Prostate gland (tissue), 1 donor: Measurements from ENCODE around the gene GINS2.

Experiments
- POLR2A ChIP-seq: fragments of 450-650 bp; IDR thresholded peaks from one replicate; pipeline ENCODE4 v1.6.1; 2016; ENCODE audit warnings: antibody characterized with exemption, mild to moderate bottlenecking
- POLR2AphosphoS5 ChIP-seq: sonication (generic); formaldehyde crosslinking; IDR thresholded peaks from one replicate; pipeline ENCODE4 v1.6.1; 2017; ENCODE audit warnings: antibody characterized with exemption

DNA sequence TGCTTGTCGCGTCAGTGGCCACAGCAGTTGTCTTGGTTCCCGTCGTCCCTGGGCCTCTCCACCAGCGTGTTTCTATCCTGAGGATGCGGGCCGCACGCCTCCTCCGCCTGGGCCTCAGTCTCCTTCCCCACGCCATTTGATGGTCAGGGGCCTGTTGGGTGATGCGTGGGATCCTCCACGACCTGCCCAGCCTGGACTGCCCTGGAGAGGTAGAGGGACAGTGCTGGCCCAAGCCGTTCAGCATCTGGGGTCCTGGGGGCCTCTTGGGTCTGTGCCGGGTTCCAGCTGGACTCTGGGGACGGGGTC lies 55.4 kb downstream of the GINS2 start:
- TF ChIP-seq POLR2AphosphoS5, result no peak
- TF ChIP-seq POLR2A, result no peak
